Measurements from ENCODE around the gene KRT86.
"Not testable (repeated sequence)": the region's sequence is repeated elsewhere in the genome, so short reads cannot be mapped to it uniquely, and the experiment has no call there.

KRT86 gene

GRCh38 chr12:52343550-52343949 is 69.1 kb downstream of the KRT86 start:
- peaks cover 38% of the 10 kb centered on the region for H3K27me3 Mint-ChIP-seq
- DNase-seq (ENCODE audit: low spot score in 2 of 2), result no peak
- H3K27ac Mint-ChIP-seq (ENCODE audit: low read depth), result no peak overlapping the region
- no peaks in the 10 kb centered on the region for H3K36me3 Mint-ChIP-seq (ENCODE audit: insufficient read depth)
- H3K4me1 Mint-ChIP-seq, result no peaks in the 10 kb centered on the region
- H3K9me3 Mint-ChIP-seq, result no peaks in the 10 kb centered on the region
- no peak for ATAC-seq (replicated peaks; ENCODE audit: extremely low read depth, poor library complexity, severe bottlenecking)
- no peak overlapping the region for H3K4me3 Mint-ChIP-seq

- H3K36me3 Mint-ChIP-seq (ENCODE audit: insufficient read depth), result no peaks in the 10 kb centered on the region
- DNase-seq (ENCODE audit: low spot score in 2 of 2), result no peak
- no peak for ATAC-seq (replicated peaks; ENCODE audit: extremely low read depth, poor library complexity, severe bottlenecking)
- H3K4me1 Mint-ChIP-seq, result peaks cover 2% of the 10 kb centered on the region
- H3K9me3 Mint-ChIP-seq, result no peaks in the 10 kb centered on the region
- no peak overlapping the region for H3K4me3 Mint-ChIP-seq
- H3K27me3 Mint-ChIP-seq, result peaks cover 38% of the 10 kb centered on the region
- H3K27ac Mint-ChIP-seq (ENCODE audit: low read depth), result no peak overlapping the region
Measured at GRCh38 chr12:52344111-52344510, 69.7 kb downstream of the KRT86 start.

GRCh38 chr12:52345041-52345440 is 70.6 kb downstream of the KRT86 start:
- H3K4me3 Mint-ChIP-seq; H3K27ac Mint-ChIP-seq (ENCODE audit: low read depth); H3K4me1 Mint-ChIP-seq; H3K36me3 Mint-ChIP-seq (ENCODE audit: insufficient read depth); H3K9me3 Mint-ChIP-seq; ATAC-seq (replicated peaks; ENCODE audit: extremely low read depth, poor library complexity, severe bottlenecking); DNase-seq (ENCODE audit: low spot score in 2 of 2): not testable (repeated sequence)
- H3K27me3 Mint-ChIP-seq, result peaks cover 34% of the 10 kb centered on the region

GRCh38 chr12:52346593-52346992 is 72.1 kb downstream of the KRT86 start:
- ATAC-seq (replicated peaks; ENCODE audit: extremely low read depth, poor library complexity, severe bottlenecking) (no peak), DNase-seq (ENCODE audit: low spot score in 2 of 2) (no peak)
- Mint-ChIP-seq H3K4me3 (no peak overlapping the region), H3K27ac (ENCODE audit: low read depth) (no peak overlapping the region), H3K36me3 (ENCODE audit: insufficient read depth) (no peaks in the 10 kb centered on the region), H3K4me1 (peaks cover 13% of the 10 kb centered on the region), H3K27me3 (peaks cover 34% of the 10 kb centered on the region), H3K9me3 (no peaks in the 10 kb centered on the region)

GRCh38 chr12:52347016-52347415 is 72.6 kb downstream of the KRT86 start:
- Mint-ChIP-seq H3K36me3 (ENCODE audit: insufficient read depth) (no peaks in the 10 kb centered on the region), H3K4me3 (no peak overlapping the region), H3K27ac (ENCODE audit: low read depth) (no peak overlapping the region), H3K4me1 (peaks cover 18% of the 10 kb centered on the region), H3K27me3 (peaks cover 34% of the 10 kb centered on the region), H3K9me3 (no peaks in the 10 kb centered on the region)
- DNase-seq (ENCODE audit: low spot score in 2 of 2), result no peak
- no peak for ATAC-seq (replicated peaks; ENCODE audit: extremely low read depth, poor library complexity, severe bottlenecking)

GRCh38 chr12:52347551-52348510 is 73.4 kb downstream of the KRT86 start:
- H3K4me1 Mint-ChIP-seq, result peaks cover 23% of the 10 kb centered on the region

GRCh38 chr12:52349196-52349595 is 74.8 kb downstream of the KRT86 start:
- ATAC-seq (replicated peaks; ENCODE audit: extremely low read depth, poor library complexity, severe bottlenecking) (no peak), DNase-seq (ENCODE audit: low spot score in 2 of 2) (no peak)
- peaks cover 32% of the 10 kb centered on the region for H3K4me1 Mint-ChIP-seq
- no peaks in the 10 kb centered on the region for H3K36me3 Mint-ChIP-seq (ENCODE audit: insufficient read depth)
- H3K27ac Mint-ChIP-seq (ENCODE audit: low read depth), result no peak overlapping the region
- no peaks in the 10 kb centered on the region for H3K9me3 Mint-ChIP-seq
- H3K27me3 Mint-ChIP-seq, result peaks cover 32% of the 10 kb centered on the region
- no peak overlapping the region for H3K4me3 Mint-ChIP-seq

More at GRCh38 chr12:52347551-52348510, 73.4 kb downstream of the KRT86 start:
- H3K27me3 Mint-ChIP-seq, result peaks cover 34% of the 10 kb centered on the region
- H3K36me3 Mint-ChIP-seq (ENCODE audit: insufficient read depth), result no peaks in the 10 kb centered on the region
- DNase-seq (ENCODE audit: low spot score in 2 of 2) (no peak), ATAC-seq (replicated peaks; ENCODE audit: extremely low read depth, poor library complexity, severe bottlenecking) (no peak)
- H3K27ac Mint-ChIP-seq (ENCODE audit: low read depth), result no peak overlapping the region
- no peak overlapping the region for H3K4me3 Mint-ChIP-seq
- no peaks in the 10 kb centered on the region for H3K9me3 Mint-ChIP-seq

GRCh38 chr12:52350021-52350620 is 75.7 kb downstream of the KRT86 start:
- H3K9me3 Mint-ChIP-seq, result no peaks in the 10 kb centered on the region
- no peak overlapping the region for H3K4me3 Mint-ChIP-seq
- H3K27me3 Mint-ChIP-seq, result peaks cover 25% of the 10 kb centered on the region
- no peak for ATAC-seq (replicated peaks; ENCODE audit: extremely low read depth, poor library complexity, severe bottlenecking)
- H3K36me3 Mint-ChIP-seq (ENCODE audit: insufficient read depth), result no peaks in the 10 kb centered on the region
- H3K27ac Mint-ChIP-seq (ENCODE audit: low read depth), result no peak overlapping the region
- H3K4me1 Mint-ChIP-seq, result peaks cover 32% of the 10 kb centered on the region
- DNase-seq (ENCODE audit: low spot score in 2 of 2), result no peak

- Mint-ChIP-seq H3K4me3 (no peak overlapping the region), H3K27me3 (peaks cover 25% of the 10 kb centered on the region), H3K36me3 (ENCODE audit: insufficient read depth) (no peaks in the 10 kb centered on the region), H3K9me3 (no peaks in the 10 kb centered on the region), H3K4me1 (peaks cover 32% of the 10 kb centered on the region), H3K27ac (ENCODE audit: low read depth) (no peak overlapping the region)
- DNase-seq (ENCODE audit: low spot score in 2 of 2), result no peak
- no peak for ATAC-seq (replicated peaks; ENCODE audit: extremely low read depth, poor library complexity, severe bottlenecking)
Measured at GRCh38 chr12:52350786-52351185, 76.3 kb downstream of the KRT86 start.

GRCh38 chr12:52351196-52352059 is 77.0 kb downstream of the KRT86 start:
- H3K4me1 Mint-ChIP-seq, result peaks cover 32% of the 10 kb centered on the region
- no peaks in the 10 kb centered on the region for H3K36me3 Mint-ChIP-seq (ENCODE audit: insufficient read depth)
- H3K27me3 Mint-ChIP-seq, result peaks cover 25% of the 10 kb centered on the region
- DNase-seq (ENCODE audit: low spot score in 2 of 2) (peak; percentile 47 to 74), ATAC-seq (replicated peaks; ENCODE audit: extremely low read depth, poor library complexity, severe bottlenecking) (peak; percentile 99)
- H3K27ac Mint-ChIP-seq (ENCODE audit: low read depth), result peak overlapping the region; percentile 40
- peak overlapping the region; percentile 4 for H3K4me3 Mint-ChIP-seq
- no peaks in the 10 kb centered on the region for H3K9me3 Mint-ChIP-seq

- DNase-seq (ENCODE audit: low spot score in 2 of 2) (no peak), ATAC-seq (replicated peaks; ENCODE audit: extremely low read depth, poor library complexity, severe bottlenecking) (no peak)
- Mint-ChIP-seq H3K9me3 (no peaks in the 10 kb centered on the region), H3K27ac (ENCODE audit: low read depth) (no peak overlapping the region), H3K4me1 (peaks cover 36% of the 10 kb centered on the region), H3K36me3 (ENCODE audit: insufficient read depth) (no peaks in the 10 kb centered on the region), H3K27me3 (peaks cover 20% of the 10 kb centered on the region), H3K4me3 (no peak overlapping the region)
Measured at GRCh38 chr12:52352951-52353350, 78.5 kb downstream of the KRT86 start.

GRCh38 chr12:52353766-52354165 is 79.3 kb downstream of the KRT86 start:
- Mint-ChIP-seq H3K9me3 (no peaks in the 10 kb centered on the region), H3K4me1 (peaks cover 44% of the 10 kb centered on the region), H3K27ac (ENCODE audit: low read depth) (no peak overlapping the region), H3K27me3 (peaks cover 14% of the 10 kb centered on the region), H3K4me3 (no peak overlapping the region), H3K36me3 (ENCODE audit: insufficient read depth) (no peaks in the 10 kb centered on the region)
- ATAC-seq (replicated peaks; ENCODE audit: extremely low read depth, poor library complexity, severe bottlenecking) (no peak), DNase-seq (ENCODE audit: low spot score in 2 of 2) (no peak)
